Caki2 (cell line): ENCODE data around the gene TFF1. TPM values are rescaled to one million over a fixed set of nuclear protein-coding genes. Genes with fewer than 3 reads are reported as not detected.

ENCODE experiments used
- DNase-seq: peaks from one replicate; pipeline ENCODE4 v3.0.0-alpha.2; 2015; ENCODE audit warnings: low read depth
- in situ Hi-C: cut with HindIII; loops from 2 replicates; pipeline ENCODE4 v1.10.0; 2016; ENCODE audit warnings: low sequenced_read_pairs, low pct_unique_long_range_greater_than_20kb, mixed read lengths
- total RNA-seq: library from RNA; depleted of rRNA; stranded (reverse); fragments of >200 nt; shearing (Covaris generic); gene quantifications from 2 replicates; pipeline ENCODE4 v1.2.3, GENCODE V29; 2014; ENCODE audit warnings: low replicate concordance; rRNA removed

The TFF1 gene
- total RNA-seq, 1 experiment from 2014 or later: not detected

DNA sequence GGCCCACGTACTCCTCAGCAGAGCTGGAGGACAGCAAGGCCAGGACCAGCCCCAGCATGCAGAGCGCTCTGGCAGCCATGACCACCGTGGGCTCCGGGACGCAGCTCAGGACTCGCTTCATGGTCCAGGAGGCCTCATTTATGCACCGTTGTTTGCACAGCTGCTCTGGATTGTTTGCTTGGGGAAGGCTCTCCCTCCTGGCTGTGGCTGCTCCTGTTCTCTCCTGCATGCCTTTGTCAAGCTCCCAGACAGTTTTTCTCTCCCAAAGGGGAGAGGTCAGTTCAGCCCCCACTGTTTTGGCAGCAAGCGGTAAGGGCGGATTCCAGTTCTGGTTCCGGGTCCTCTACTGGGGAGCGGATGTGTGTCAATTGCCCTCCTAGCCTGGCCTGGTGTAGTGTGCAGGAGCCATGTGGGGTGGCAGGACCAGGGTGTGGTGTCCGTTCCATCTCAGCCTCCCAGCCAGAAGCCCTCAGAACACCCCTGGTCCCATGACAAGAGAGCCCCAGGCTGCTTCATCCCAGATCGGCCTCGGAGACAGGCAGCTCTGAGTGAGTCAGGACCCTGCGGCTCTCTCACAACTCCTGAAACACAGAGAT is 50.9 kb downstream of the TFF1 start, which contains the start of gene TFF3:
Gene TFF3, minus strand, starts transcription at position 114 of the 596 bp plus-strand sequence. Its CDS starts 35 bp downstream, at position 79.
- DNase-seq: no peak
- in situ Hi-C loops: no loop called here

DNA sequence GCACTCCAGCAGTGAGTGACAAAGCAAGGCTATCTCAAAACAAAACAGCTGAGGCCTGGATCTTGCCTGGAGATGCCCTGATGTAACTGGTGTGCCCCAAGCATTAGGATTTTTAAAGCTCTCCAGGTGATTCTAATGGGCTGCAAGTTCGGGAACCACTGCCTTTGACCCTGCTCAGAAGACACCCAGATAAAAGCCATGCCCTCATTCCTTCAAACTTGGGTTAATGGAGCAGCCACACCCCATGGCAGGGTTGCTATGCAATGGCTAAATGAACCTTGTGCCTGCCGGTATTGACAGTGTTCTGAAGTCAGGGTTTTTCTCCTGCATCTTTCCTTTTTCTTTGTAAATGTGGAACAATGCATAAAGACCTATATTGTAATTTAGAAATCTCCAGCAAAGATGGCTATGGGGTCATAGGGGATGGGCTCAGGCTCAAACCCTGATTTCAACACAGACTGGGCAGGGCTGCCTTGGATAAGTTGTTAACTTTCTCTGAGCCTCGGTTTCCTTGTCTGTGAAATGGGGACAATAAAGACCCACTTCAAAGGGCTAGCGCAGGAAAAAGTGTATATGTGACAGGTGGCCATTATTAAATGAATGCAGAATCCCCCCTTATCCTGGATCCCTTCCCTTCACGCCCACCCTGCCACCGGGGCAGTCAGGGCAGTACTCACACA is 51.6 kb downstream of the TFF1 start:
- DNase-seq: no peak
- in situ Hi-C loops: no loop called here

DNA sequence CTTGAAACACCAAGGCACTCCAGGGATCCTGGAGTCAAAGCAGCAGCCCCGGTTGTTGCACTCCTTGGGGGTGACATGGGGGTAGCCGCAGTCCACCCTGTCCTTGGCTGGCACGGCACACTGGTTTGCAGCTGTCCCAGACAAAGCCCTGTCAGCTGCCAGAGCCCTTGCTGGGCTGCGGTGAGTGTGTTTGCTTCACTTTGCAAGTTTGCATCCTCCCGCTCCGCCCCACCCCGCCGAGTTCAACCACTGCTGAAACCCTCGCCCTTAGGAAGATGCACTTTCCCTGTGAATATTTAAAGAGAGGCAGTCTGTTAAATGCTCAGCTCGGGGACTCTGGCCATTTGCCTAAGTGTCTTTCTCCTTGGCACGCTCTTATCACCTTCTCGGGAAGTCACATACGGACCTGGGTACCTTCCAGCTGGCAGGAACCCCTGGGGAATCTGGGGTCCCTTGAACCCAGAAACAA is 52.8 kb downstream of the TFF1 start:
- in situ Hi-C loops: no loop called here
- no peak for DNase-seq

GRCh38 chr21:42312626-42313104 is 53.7 kb downstream of the TFF1 start:
- DNase-seq: no peak
- in situ Hi-C loops: no loop called here

Other genes starting within 250 kb of the TFF1 start
- 4.6 and 10.3 TPM in 2 replicates for gene ABCG1, start 147.4 kb downstream of the TFF1 start, total RNA-seq
- gene TFF3, start 51.1 kb downstream of the TFF1 start, total RNA-seq: not detected in 2 replicates
- not detected in 2 replicates for gene TFF2, start 15.5 kb downstream of the TFF1 start, total RNA-seq
- not detected in 2 replicates for gene TMPRSS3, start 29.5 kb upstream of the TFF1 start, total RNA-seq
- not detected in 2 replicates for gene UBASH3A, start 37.4 kb upstream of the TFF1 start, total RNA-seq
- gene RSPH1, start 129.7 kb upstream of the TFF1 start, total RNA-seq: 0.32 and 2.6 TPM in 2 replicates
- gene SLC37A1, start 147.3 kb upstream of the TFF1 start, total RNA-seq: 39.8 and 101 TPM in 2 replicates